HG02763 (cell line): ENCODE measurements around the gene CARNS1.

ENCODE experiments used
- ATAC-seq: cut with Tn5 transposase; IDR thresholded peaks from one replicate; pipeline ENCODE4 v1.9.1; 2021; ENCODE audit warnings: mild to moderate bottlenecking, moderate library complexity; ENCODE audit not compliant: unreplicated experiment

The CARNS1 gene

GRCh38 chr11:67439321-67440228 lies 24.1 kb downstream of the CARNS1 start:
- no peak for ATAC-seq

- no peak for ATAC-seq
Observed at GRCh38 chr11:67440229-67441097, 25.0 kb downstream of the CARNS1 start.

GRCh38 chr11:67441098-67441563 lies 25.7 kb downstream of the CARNS1 start:
- no peak for ATAC-seq

- ATAC-seq: no peak
Observed at GRCh38 chr11:67441731-67442351, 26.4 kb downstream of the CARNS1 start.

- no peak for ATAC-seq
Observed at GRCh38 chr11:67442504-67443404, 27.3 kb downstream of the CARNS1 start.

- no peak for ATAC-seq
Observed at GRCh38 chr11:67445515-67445914, 30.0 kb downstream of the CARNS1 start.

GRCh38 chr11:67448220-67448609 lies 32.7 kb downstream of the CARNS1 start:
- no peak for ATAC-seq

GRCh38 chr11:67449116-67449844 lies 33.8 kb downstream of the CARNS1 start:
- ATAC-seq: no peak

- ATAC-seq: no peak
Observed at GRCh38 chr11:67450796-67451657, 35.5 kb downstream of the CARNS1 start.

GRCh38 chr11:67451658-67451976 lies 36.1 kb downstream of the CARNS1 start:
- ATAC-seq: no peak

GRCh38 chr11:67452141-67452952 lies 36.9 kb downstream of the CARNS1 start, which contains the start of gene GPR152:
GPR152 (minus strand) TSS chr11:67452729; CDS start chr11:67452724, 5 bp downstream.
- no peak for ATAC-seq

- ATAC-seq: no peak
Observed at GRCh38 chr11:67453816-67454732, 38.6 kb downstream of the CARNS1 start.

- no peak for ATAC-seq
Observed at GRCh38 chr11:67455054-67455453, 39.6 kb downstream of the CARNS1 start, which contains the start of gene CABP4. CABP4 (plus strand) TSS chr11:67455354; CDS start chr11:67455424, 70 bp downstream.

- ATAC-seq: no peak
Observed at GRCh38 chr11:67456068-67456705, 40.7 kb downstream of the CARNS1 start.

- no peak for ATAC-seq
Observed at GRCh38 chr11:67457453-67457852, 42.0 kb downstream of the CARNS1 start.

GRCh38 chr11:67458266-67458665 lies 42.8 kb downstream of the CARNS1 start:
- ATAC-seq: no peak
